Measurements from ENCODE around the gene LGALS7. TPM values are rescaled to one million over a fixed set of nuclear protein-coding genes. Genes with fewer than 3 reads are reported as not detected.

Gene LGALS7
- total and polyA plus RNA-seq, 2 of the 8 experiments (the other 6 are each of a cell fraction or from before 2014, with no cell fraction given) = 0.32 TPM; not detected in 1

DNA sequence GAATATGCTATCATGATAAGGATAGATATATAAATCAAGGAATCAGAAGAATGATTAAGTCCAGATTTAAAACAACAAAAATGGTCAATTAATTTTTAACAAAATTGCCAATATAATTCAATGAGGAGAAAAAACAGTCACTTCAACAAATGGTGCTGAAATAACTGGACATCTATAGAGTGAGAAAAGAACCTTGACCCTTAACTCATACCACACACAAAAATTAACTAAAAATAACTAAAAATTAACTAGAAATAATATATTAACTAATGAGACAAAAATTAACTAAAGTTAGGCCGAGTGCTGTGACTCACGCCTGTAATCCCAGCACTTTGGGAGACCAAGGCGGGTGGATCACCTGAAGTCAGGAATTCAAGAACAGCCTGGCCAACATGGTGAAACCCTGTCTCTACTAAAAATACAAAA is 9.5 kb downstream of the LGALS7 start:
- no peak overlapping the region for H3K4ac ChIP-seq (replicated peaks; ENCODE audit: insufficient read length, low read depth, low read length)
- ChIA-PET CTCF (ENCODE audit: partially characterized antibody) (no interaction called here), POLR2A (ENCODE audit: partially characterized antibody) (no interaction called here)
- H4K91ac ChIP-seq (replicated peaks; ENCODE audit: insufficient read length, low read length) = no peak overlapping the region
- H2BK120ac ChIP-seq (replicated peaks; ENCODE audit: low read depth, low read length) = no peak overlapping the region
- H3K56ac ChIP-seq (replicated peaks; ENCODE audit: insufficient read length, low read depth, low read length) = no peak overlapping the region
- H3K79me1 ChIP-seq (ENCODE audit: low read depth, low read length) = no peaks in the 10 kb centered on the region
- no peaks in the 10 kb centered on the region for H3K27me3 ChIP-seq (replicated peaks in 1 of 4; ENCODE audit: control insufficient read depth in 3 of 4, extremely low read depth in 1 of 4, insufficient read depth in 3 of 4, low read length in 3 of 4)
- no peak overlapping the region for H2BK5ac ChIP-seq (ENCODE audit: low read depth, low read length)
- H3K4me1 ChIP-seq (replicated peaks in 1 of 4; ENCODE audit: control insufficient read depth in 3 of 4, insufficient read depth in 4 of 4, low read length in 3 of 4) = no peaks in the 10 kb centered on the region
- no peak overlapping the region for H3K27ac ChIP-seq (ENCODE audit: low read depth, low read length)
- no peak overlapping the region for H3K9ac ChIP-seq (replicated peaks in 1 of 4; ENCODE audit: extremely low read depth in 1 of 4, low read depth in 3 of 4, low read length in 3 of 4)
- no peaks in the 10 kb centered on the region for H3K79me2 ChIP-seq (ENCODE audit: control insufficient read depth in 1 of 2, insufficient read depth in 2 of 2, low read length in 2 of 2)
- H4K20me1 ChIP-seq (replicated peaks in 1 of 2; ENCODE audit: control insufficient read depth in 1 of 2, insufficient read depth in 2 of 2, low read length in 2 of 2) = no peaks in the 10 kb centered on the region
- no peaks in the 10 kb centered on the region for H3K23me2 ChIP-seq (ENCODE audit: low read depth, low read length)
- H4K5ac ChIP-seq (ENCODE audit: insufficient read length, low read depth, low read length) = no peak overlapping the region
- H2AK5ac ChIP-seq (ENCODE audit: low read depth, low read length) = no peak overlapping the region
- H3K36me3 ChIP-seq (ENCODE audit: control insufficient read depth in 2 of 4, insufficient read depth in 4 of 4, low read length in 3 of 4) = no peaks in the 10 kb centered on the region
- FAIRE-seq (no peak), DNase-seq (ENCODE audit: low read depth in 1 of 2, low spot score in 2 of 2) (no peak)
- 94% methylated on average over 3 of the region's 3 CpGs; no CpG with 5 or more reads in 1 of the 2 experiments for WGBS, 2 experiments (ENCODE audit: extremely low coverage in 1 of 2, insufficient coverage in 1 of 2, insufficient read length in 1 of 2, insufficient replicate concordance in 2 of 2, low coverage in 1 of 2, low lambda C conversion rate in 2 of 2, missing lambda C conversion rate in 1 of 2)
- H3K14ac ChIP-seq (ENCODE audit: insufficient read length) = no peak overlapping the region
- H2BK15ac ChIP-seq (ENCODE audit: low read length) = no peak overlapping the region
- no peak overlapping the region for H2AFZ ChIP-seq (ENCODE audit: low read length)
- H3K9me3 ChIP-seq (ENCODE audit: insufficient read depth in 2 of 2, low read depth in 1 of 2, low read length in 1 of 2) = no peaks in the 10 kb centered on the region
- H3K18ac ChIP-seq (ENCODE audit: extremely low read depth, low read length) = no peak overlapping the region
- H4K8ac ChIP-seq (ENCODE audit: extremely low read depth, insufficient read depth, low read length) = no peak overlapping the region
- no peak overlapping the region for H2BK20ac ChIP-seq (ENCODE audit: low read length)
- H3K23ac ChIP-seq (ENCODE audit: insufficient read length) = no peak overlapping the region
- no peak overlapping the region for H3K4me2 ChIP-seq (ENCODE audit: insufficient read depth in 1 of 2, low read depth in 2 of 2, low read length in 2 of 2)
- no peak overlapping the region for H2BK12ac ChIP-seq (ENCODE audit: low read depth, low read length)
- H3K4me3 ChIP-seq (ENCODE audit: extremely low read depth in 1 of 4, insufficient read depth in 2 of 4, low read depth in 3 of 4, low read length in 4 of 4) = no peak overlapping the region
- TF ChIP-seq SRF (IDR thresholded peaks at IDR 0.05; ENCODE audit: low read depth, low read length) (no peak), RNF2 (IDR thresholded peaks at IDR 0.05; ENCODE audit: borderline replicate concordance, low read depth, low read length, missing control alignments, poor library complexity, severe bottlenecking) (no peak), NRF1 (IDR thresholded peaks at IDR 0.05; ENCODE audit: low read depth, low read length) (no peak), BCL11A (IDR thresholded peaks at IDR 0.05; ENCODE audit: low read depth in 2 of 2, low read length in 2 of 2) (no peak), CTBP2 (IDR thresholded peaks at IDR 0.05; ENCODE audit: borderline replicate concordance, insufficient read depth, insufficient read length, low read length) (no peak), PHF8 (conservative IDR thresholded peaks at IDR 0.05; ENCODE audit: low read depth, low read length) (no peak), MAFK (IDR thresholded peaks at IDR 0.05; ENCODE audit: low read depth, low read length) (no peak), TEAD4 (IDR thresholded peaks at IDR 0.05; ENCODE audit: low read depth, low read length) (no peak), TCF12 (IDR thresholded peaks at IDR 0.05; ENCODE audit: low read depth, low read length) (no peak), RAD21 (IDR thresholded peaks at IDR 0.05 in 1 of 2, conservative IDR thresholded peaks at IDR 0.05 in 1 of 2; ENCODE audit: low read depth in 2 of 2, low read length in 2 of 2) (no peak), FOSL1 (IDR thresholded peaks at IDR 0.05; ENCODE audit: insufficient read depth, low read depth, low read length) (no peak), SP4 (IDR thresholded peaks at IDR 0.05; ENCODE audit: low read length) (no peak), SUZ12 (IDR thresholded peaks at IDR 0.05; ENCODE audit: low read length) (no peak)
- TF ChIP-seq, protein P1, sequence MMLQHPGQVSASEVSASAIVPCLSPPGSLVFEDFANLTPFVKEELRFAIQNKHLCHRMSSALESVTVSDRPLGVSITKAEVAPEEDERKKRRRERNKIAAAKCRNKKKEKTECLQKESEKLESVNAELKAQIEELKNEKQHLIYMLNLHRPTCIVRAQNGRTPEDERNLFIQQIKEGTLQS (IDR thresholded peaks at IDR 0.05; ENCODE audit: insufficient read depth, low read depth, low read length) = no peak

All from H1 (cell line).